Endothelial cell (in vitro differentiated cells): ENCODE data around the gene CA12. TPM values are rescaled to one million over a fixed set of nuclear protein-coding genes. Genes with fewer than 3 reads are reported as not detected.

Source experiments
- DNase-seq: peaks from one replicate; pipeline ENCODE4 v3.0.0; 2021; ENCODE audit warnings: low spot score
- H3K27ac Mint-ChIP-seq: one replicate; pipeline ENCODE4 v1.8.0; 2021; ENCODE audit warnings: mixed read lengths, inconsistent platforms; ENCODE audit not compliant: unreplicated experiment
- H3K27me3 Mint-ChIP-seq: one replicate; pipeline ENCODE4 v1.8.0; 2021; ENCODE audit warnings: mild to moderate bottlenecking, moderate library complexity, mixed read lengths, inconsistent platforms; ENCODE audit not compliant: unreplicated experiment
- H3K36me3 Mint-ChIP-seq: one replicate; pipeline ENCODE4 v1.8.0; 2021; ENCODE audit warnings: mild to moderate bottlenecking, low read depth, mixed read lengths, inconsistent platforms; ENCODE audit not compliant: unreplicated experiment
- H3K4me1 Mint-ChIP-seq: one replicate; pipeline ENCODE4 v1.8.0; 2021; ENCODE audit warnings: mild to moderate bottlenecking, mixed read lengths, inconsistent platforms; ENCODE audit not compliant: unreplicated experiment
- H3K4me3 Mint-ChIP-seq: one replicate; pipeline ENCODE4 v1.8.0; 2021; ENCODE audit warnings: mild to moderate bottlenecking, mixed read lengths, inconsistent platforms; ENCODE audit not compliant: unreplicated experiment
- H3K9me3 Mint-ChIP-seq: one replicate; pipeline ENCODE4 v1.8.0; 2021; ENCODE audit warnings: mixed read lengths, inconsistent platforms; ENCODE audit not compliant: unreplicated experiment
- long read RNA-seq: library from polyadenylated mRNA; unstranded; transcript quantifications from one replicate; pipeline ENCODE4 v2.0.0, GENCODE V29; 2020; ENCODE audit not compliant: unreplicated experiment
- total RNA-seq: library from RNA; stranded (reverse); fragmentation: NEBNext Ultra II Directional; extraction: Animal tissue kit (Norgen Biotek cat#: 25700); gene quantifications from one replicate; pipeline ENCODE4 v1.2.1, GENCODE V29; 2021; ENCODE audit not compliant: unreplicated experiment
- TF ChIP-seq, protein P1 (sequence below): fragments of 200-600 bp; sonication (generic); IDR thresholded peaks from one replicate; pipeline ENCODE4 v1.5.0; 2021; ENCODE audit warnings: antibody characterized with exemption; ENCODE audit not compliant: unreplicated experiment

The CA12 gene
- 0.44 TPM for total RNA-seq
- long read RNA-seq, partial matches to known transcripts, result 1 of 1 reads
- long read RNA-seq, other reads (novel, unspliced or antisense), result 0 of 1 reads

DNA sequence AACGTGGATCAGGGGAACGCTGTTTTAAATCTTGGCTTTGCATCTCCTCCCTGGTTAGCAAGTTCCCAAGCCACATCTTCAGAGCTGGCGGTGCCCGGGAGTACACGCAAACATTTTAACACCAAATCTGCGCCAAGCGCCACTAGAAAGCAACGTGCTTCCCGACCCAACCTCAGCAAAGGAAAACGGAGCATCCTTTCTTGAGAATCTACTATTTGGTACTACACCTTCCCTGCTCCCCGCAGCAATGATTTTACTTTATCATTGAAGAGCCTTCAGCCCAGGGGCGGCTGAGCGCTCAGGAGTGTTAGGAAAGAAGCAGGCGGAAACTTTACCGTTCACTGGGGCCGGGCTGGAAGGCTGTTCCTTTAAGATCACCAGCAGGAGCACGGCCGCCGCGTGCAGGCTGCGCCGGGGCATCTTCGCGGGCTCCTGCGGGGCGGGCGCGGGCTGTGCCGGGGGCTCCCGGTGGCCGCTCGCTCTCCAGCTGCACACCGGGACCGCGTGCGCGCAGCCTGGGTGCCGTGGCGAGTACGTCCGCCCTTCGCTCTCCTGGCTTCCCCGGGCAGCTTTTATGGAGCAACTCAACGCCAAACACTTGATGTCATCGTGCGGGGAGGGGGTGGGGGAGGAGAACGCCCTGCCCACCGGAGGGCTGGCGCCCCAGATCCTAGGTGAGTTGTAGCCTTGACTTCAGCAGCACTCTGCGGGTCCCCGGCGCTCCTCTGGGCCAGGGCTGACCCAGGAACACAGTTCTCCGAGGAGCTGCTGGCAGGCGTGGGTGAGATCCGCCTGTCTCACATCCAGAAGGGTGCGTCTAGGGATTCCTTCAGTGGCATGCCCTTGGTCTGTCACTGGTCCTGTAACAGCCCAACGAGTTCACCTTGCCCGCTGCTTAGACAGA is at the start of gene CA12:
CA12 (minus strand) TSS at position 546 of the 904 bp plus-strand sequence; CDS start at position 420, 126 bp downstream.
- peak; percentile 28 for DNase-seq
- Mint-ChIP-seq H3K4me3 (peak within 1 kb of the TSS; percentile 81), H3K4me1 (peaks cover 21% of the 10 kb centered on the region), H3K27ac (no peak within 1 kb of the TSS), H3K36me3 (peaks cover 1% of the 10 kb centered on the region), H3K27me3 (peaks cover 19% of the 10 kb centered on the region), H3K9me3 (no peaks in the 10 kb centered on the region)
- TF ChIP-seq, protein P1, sequence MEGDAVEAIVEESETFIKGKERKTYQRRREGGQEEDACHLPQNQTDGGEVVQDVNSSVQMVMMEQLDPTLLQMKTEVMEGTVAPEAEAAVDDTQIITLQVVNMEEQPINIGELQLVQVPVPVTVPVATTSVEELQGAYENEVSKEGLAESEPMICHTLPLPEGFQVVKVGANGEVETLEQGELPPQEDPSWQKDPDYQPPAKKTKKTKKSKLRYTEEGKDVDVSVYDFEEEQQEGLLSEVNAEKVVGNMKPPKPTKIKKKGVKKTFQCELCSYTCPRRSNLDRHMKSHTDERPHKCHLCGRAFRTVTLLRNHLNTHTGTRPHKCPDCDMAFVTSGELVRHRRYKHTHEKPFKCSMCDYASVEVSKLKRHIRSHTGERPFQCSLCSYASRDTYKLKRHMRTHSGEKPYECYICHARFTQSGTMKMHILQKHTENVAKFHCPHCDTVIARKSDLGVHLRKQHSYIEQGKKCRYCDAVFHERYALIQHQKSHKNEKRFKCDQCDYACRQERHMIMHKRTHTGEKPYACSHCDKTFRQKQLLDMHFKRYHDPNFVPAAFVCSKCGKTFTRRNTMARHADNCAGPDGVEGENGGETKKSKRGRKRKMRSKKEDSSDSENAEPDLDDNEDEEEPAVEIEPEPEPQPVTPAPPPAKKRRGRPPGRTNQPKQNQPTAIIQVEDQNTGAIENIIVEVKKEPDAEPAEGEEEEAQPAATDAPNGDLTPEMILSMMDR, result no peak

GRCh38 chr15:63430766-63431451 is 49.3 kb upstream of the CA12 start:
- DNase-seq, result no peak
- no peak overlapping the region for H3K27ac Mint-ChIP-seq
- H3K4me3 Mint-ChIP-seq, result no peak overlapping the region
- H3K9me3 Mint-ChIP-seq, result no peaks in the 10 kb centered on the region
- H3K4me1 Mint-ChIP-seq, result no peaks in the 10 kb centered on the region
- peaks cover 4% of the 10 kb centered on the region for H3K36me3 Mint-ChIP-seq
- TF ChIP-seq, protein P1, result no peak
- peaks cover 5% of the 10 kb centered on the region for H3K27me3 Mint-ChIP-seq

- no peaks in the 10 kb centered on the region for H3K36me3 Mint-ChIP-seq
- TF ChIP-seq, protein P1, result no peak
- DNase-seq, result no peak
- no peaks in the 10 kb centered on the region for H3K27me3 Mint-ChIP-seq
- H3K27ac Mint-ChIP-seq, result no peak overlapping the region
- no peaks in the 10 kb centered on the region for H3K4me1 Mint-ChIP-seq
- no peaks in the 10 kb centered on the region for H3K9me3 Mint-ChIP-seq
- no peak overlapping the region for H3K4me3 Mint-ChIP-seq
Measured at GRCh38 chr15:63426552-63426951, 44.9 kb upstream of the CA12 start.

DNA sequence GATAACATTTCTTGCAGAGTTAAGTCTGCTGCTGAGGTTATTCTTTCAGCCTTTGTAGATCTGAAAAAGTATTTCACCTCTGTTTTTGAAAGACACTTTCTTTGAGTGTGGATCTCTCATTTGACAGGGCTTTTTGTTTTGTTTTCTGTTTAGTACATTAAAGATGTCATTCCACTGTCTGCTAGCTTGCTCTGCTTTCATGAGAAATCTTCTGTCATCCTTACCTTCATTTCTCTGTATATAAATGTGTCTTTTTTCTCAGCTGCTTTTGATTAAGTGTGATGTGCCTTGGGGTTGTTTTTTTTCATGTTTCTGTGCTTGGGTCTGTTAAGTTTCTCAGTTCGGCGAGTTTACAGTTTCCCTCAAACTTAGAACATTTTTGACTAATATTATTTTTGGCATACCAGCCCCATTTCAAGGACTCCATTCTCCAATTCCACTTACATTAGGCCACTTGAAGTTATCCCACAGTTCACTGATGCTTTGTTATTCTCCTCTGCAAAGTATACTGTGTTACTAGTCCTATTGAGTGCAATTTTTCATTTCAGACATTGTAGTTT is 43.9 kb upstream of the CA12 start:
- Mint-ChIP-seq H3K27me3 (no peaks in the 10 kb centered on the region), H3K36me3 (no peaks in the 10 kb centered on the region), H3K9me3 (no peaks in the 10 kb centered on the region), H3K27ac (no peak overlapping the region), H3K4me1 (no peaks in the 10 kb centered on the region), H3K4me3 (no peak overlapping the region)
- TF ChIP-seq, protein P1, result no peak
- no peak for DNase-seq
